H1 (cell line): Measurements from ENCODE around the gene STX12. TPM values are rescaled to one million over a fixed set of nuclear protein-coding genes. Genes with fewer than 3 reads are reported as not detected.

Source experiments
- BACH1 ChIP-seq: IDR thresholded peaks from 2 replicates; pipeline ENCODE4 v1.6.1; 2012; ENCODE audit warnings: low read length, improper control_type of control experiment
- CEBPB ChIP-seq: IDR thresholded peaks from 2 replicates; pipeline ENCODE4 v1.6.1; 2012; ENCODE audit warnings: low read depth, low read length
- CHD7 ChIP-seq: fragments of 300-600 bp; sonication (generic); IDR thresholded peaks from 2 replicates; pipeline ENCODE4 v1.7.1; 2012; ENCODE audit warnings: low read length, moderate library complexity, mild to moderate bottlenecking, inconsistent platforms; ENCODE audit not compliant: insufficient replicate concordance
- FOSL1 ChIP-seq: IDR thresholded peaks from 2 replicates; pipeline ENCODE4 v1.6.1; 2011; ENCODE audit warnings: mild to moderate bottlenecking, low read depth, low read length, moderate library complexity; ENCODE audit not compliant: insufficient read depth
- GABPA ChIP-seq: IDR thresholded peaks from 2 replicates; pipeline ENCODE4 v1.6.1; 2011; ENCODE audit warnings: mild to moderate bottlenecking, low read length, moderate library complexity, borderline replicate concordance; ENCODE audit not compliant: insufficient read depth
- JUN ChIP-seq: IDR thresholded peaks from 2 replicates; pipeline ENCODE4 v1.6.1; 2011; ENCODE audit warnings: low read depth, mild to moderate bottlenecking, improper control_type of control experiment, low read length
- POU5F1 ChIP-seq: IDR thresholded peaks from 2 replicates; pipeline ENCODE4 v1.6.1; 2011; ENCODE audit warnings: low read depth, mild to moderate bottlenecking, low read length, moderate library complexity
- RAD21 ChIP-seq, 2 experiments: IDR thresholded peaks in 1 of 2; conservative IDR thresholded peaks in 1 of 2; 2 replicates each; pipeline ENCODE4 v1.6.1; 2011; ENCODE audit warnings: low read depth in 2 of 2, low read length in 2 of 2, improper control_type of control experiment in 1 of 2, inconsistent platforms in 1 of 2, mild to moderate bottlenecking in 1 of 2, moderate library complexity in 1 of 2
- SRF ChIP-seq: IDR thresholded peaks from 2 replicates; pipeline ENCODE4 v1.6.1; 2011; ENCODE audit warnings: mild to moderate bottlenecking, low read depth, low read length, moderate library complexity
- polyA plus RNA-seq, 7 experiments: library from polyadenylated mRNA; depleted of rRNA in 3 of 7; stranded (reverse) in 5 of 7; unstranded in 2 of 7; fragments of >200 nt in 5 of 7; fragments of 200-250 nt in 2 of 7; gene quantifications; 1 replicate in 5 of 7; 2 replicates in 1 of 7; 4 replicates in 1 of 7; pipeline versions ENCODE4 v1.2.1 to v1.2.3, GENCODE V29; 2011 to 2013; ENCODE audit warnings: missing spikeins in 2 of 7, mixed read lengths in 2 of 7
- total RNA-seq: library from RNA; stranded (reverse); fragmentation: NEBNext Ultra II Directional; extraction: Animal tissue kit (Norgen Biotek cat#: 25700); gene quantifications from 2 replicates; pipeline ENCODE4 v1.2.1, GENCODE V29; 2021

The STX12 gene
- total and polyA plus RNA-seq, 2 of the 8 experiments (the other 6 are each of a cell fraction or from before 2014, with no cell fraction given): 3.7 to 11.0 TPM

- TF ChIP-seq CHD7 (no peak), CEBPB (no peak), JUN (no peak), FOSL1 (no peak), POU5F1 (no peak), GABPA (no peak), RAD21 (IDR thresholded peaks at IDR 0.05 in 1 of 2, conservative IDR thresholded peaks at IDR 0.05 in 1 of 2; ENCODE audit: low read depth in 2 of 2, low read length in 2 of 2) (no peak), SRF (no peak), BACH1 (no peak)
These were observed 89.0 kb downstream of the STX12 start (continued) for GRCh38 chr1:27862004-27862403.
